NCI-H128 (cell line): Measurements from ENCODE around the gene ADAMTS16.

ENCODE experiments used
- DNase-seq: peaks from one replicate; lab custom pipeline; 2025; ENCODE audit not compliant: unreplicated experiment; lab: John Stamatoyannopoulos, UW

The ADAMTS16 gene

GRCh38 chr5:5220901-5221631, 80.9 kb downstream of the ADAMTS16 start:
- DNase-seq, result no peak

DNA sequence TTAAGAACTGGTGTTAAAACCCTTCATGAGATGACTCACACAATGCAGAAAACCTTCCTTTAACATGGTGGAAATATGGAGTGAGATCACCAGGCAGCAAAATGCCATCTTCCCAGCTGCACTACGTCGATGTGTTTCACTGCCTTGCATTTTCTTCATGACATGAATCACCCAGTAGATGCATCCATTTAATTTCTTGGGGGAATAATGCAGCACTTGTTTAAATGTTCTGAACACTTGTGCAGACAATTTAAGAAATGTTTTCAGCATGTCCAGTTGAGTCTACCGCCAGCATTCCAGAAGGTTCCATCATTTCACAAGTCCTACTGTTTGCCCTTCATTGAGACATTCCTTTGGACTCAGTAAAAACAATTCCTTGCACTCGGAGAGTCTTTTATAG, 81.6 kb downstream of the ADAMTS16 start:
- no peak for DNase-seq

DNA sequence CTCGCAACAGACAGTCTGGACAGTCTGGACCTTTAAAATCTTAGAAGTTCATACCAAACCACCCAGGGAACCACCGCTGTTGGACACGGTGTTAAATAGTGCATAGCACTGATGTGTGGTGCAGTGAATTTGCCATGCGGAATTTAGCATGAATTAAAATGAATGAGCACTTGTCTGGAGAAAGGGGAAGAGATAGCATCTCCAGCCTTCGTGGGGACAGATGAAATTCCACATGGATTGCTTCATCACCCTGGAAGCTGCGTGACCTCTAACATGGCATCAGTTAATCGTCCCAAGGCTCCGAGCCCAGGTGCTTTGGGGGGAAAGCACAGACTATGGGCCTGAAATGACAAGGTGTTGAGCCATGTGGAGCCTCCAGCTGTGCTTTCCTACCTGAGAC, 91.4 kb downstream of the ADAMTS16 start:
- DNase-seq, result no peak

DNA sequence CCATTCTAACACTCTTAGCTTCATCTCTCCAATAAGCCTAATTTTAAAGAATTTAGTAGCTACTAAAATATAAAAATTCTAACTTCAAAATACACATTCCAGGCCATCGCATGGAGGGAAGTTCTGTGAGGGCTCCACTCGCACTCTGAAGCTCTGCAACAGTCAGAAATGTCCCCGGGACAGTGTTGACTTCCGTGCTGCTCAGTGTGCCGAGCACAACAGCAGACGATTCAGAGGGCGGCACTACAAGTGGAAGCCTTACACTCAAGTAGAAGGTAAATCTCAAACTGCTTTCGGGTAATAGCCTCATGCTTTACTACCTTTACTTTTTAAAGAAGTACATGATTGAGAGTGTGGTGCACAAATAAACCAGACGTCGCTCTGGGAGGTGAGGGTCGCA, 94.8 kb downstream of the ADAMTS16 start:
- no peak for DNase-seq

- no peak for DNase-seq
Observed at GRCh38 chr5:5235685-5236084, 95.6 kb downstream of the ADAMTS16 start.

- DNase-seq, result no peak
Observed at GRCh38 chr5:5239191-5239590, 99.1 kb downstream of the ADAMTS16 start.

- DNase-seq, result no peak
Observed at GRCh38 chr5:5240234-5240633, 100.1 kb downstream of the ADAMTS16 start.

- DNase-seq, result no peak
Observed at GRCh38 chr5:5242056-5242455, 101.9 kb downstream of the ADAMTS16 start.

DNA sequence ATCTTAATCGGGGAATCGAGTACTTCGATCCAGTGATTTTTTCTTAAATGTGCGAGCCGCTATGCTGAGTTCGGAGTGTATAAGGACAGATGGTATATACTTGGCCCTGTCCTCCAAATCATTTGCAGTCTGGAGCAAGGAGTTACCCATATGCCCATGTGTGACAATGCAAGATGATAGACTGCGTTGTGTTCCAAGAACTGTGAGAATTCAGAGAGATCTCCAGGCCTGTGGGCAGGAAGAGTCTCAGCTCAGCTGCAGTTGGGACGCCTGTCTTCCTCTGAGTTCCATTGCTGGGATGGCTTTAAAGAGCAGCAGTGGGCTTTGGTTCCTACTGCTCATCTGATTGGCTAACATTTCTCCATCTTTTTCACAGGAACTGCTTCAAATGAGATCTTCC, 106.6 kb downstream of the ADAMTS16 start:
- no peak for DNase-seq

DNA sequence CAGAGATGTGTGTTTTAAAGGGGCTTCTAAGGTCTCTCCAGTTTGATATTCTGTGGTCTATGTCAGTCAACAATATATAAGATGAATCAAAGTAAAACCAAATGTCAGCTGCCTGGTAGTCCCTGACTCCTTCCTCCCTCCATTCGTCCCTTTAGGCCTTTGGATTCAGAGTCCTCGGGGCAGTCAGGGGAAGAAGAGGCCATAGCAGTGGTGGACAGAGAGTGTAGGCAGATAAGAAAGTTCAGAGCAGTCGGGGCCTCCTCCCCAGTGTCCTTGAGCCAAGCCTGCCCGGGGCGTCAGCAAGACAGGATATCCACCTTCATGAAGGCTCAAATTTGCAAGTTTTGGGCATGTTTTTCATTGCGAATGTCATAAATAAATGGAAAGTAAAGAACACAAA, 110.6 kb downstream of the ADAMTS16 start:
- no peak for DNase-seq

GRCh38 chr5:5252106-5252505, 112.0 kb downstream of the ADAMTS16 start:
- DNase-seq, result no peak

DNA sequence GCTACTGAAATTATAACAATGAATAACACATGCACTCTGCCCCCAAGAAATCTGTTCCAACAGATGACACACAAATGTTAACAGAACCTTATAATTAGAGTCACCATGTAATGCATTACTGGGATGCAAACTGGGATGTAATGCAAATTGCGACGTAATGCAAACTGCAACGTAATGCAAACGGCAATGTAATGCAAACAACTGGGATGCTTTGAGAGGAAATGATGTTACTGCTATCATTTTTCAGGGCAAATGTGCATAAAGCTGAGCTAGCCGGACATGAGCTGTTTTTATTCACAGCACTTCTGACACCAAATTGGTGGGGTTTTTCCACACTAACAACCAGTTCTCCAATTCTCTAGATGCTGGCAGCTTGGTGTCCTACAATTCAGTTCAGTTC, 117.2 kb downstream of the ADAMTS16 start:
- no peak for DNase-seq

GRCh38 chr5:5258564-5258963, 118.4 kb downstream of the ADAMTS16 start:
- DNase-seq, result no peak

DNA sequence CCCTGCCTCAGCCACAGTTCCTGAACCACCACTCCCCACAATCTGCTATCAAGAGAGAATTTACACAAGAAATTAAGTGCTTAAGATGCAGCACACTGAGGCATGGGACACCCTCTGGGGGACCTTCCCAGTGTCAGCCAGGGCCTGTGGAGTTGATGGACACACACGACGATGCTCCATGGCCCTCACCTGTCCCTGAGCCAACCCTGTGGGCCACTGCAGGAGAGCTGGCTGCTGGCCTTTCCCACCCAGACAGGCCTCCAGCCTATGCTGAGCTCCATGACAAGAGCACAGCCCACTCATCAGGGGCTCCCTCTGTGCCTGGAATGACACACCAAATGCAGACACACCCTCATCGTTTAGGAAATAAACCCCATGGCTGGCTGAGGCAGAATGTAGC, 124.6 kb downstream of the ADAMTS16 start:
- DNase-seq, result no peak

- DNase-seq, result no peak
Observed at GRCh38 chr5:5266297-5266696, 126.2 kb downstream of the ADAMTS16 start.

- DNase-seq, result no peak
Observed at GRCh38 chr5:5270161-5270560, 130.0 kb downstream of the ADAMTS16 start.

DNA sequence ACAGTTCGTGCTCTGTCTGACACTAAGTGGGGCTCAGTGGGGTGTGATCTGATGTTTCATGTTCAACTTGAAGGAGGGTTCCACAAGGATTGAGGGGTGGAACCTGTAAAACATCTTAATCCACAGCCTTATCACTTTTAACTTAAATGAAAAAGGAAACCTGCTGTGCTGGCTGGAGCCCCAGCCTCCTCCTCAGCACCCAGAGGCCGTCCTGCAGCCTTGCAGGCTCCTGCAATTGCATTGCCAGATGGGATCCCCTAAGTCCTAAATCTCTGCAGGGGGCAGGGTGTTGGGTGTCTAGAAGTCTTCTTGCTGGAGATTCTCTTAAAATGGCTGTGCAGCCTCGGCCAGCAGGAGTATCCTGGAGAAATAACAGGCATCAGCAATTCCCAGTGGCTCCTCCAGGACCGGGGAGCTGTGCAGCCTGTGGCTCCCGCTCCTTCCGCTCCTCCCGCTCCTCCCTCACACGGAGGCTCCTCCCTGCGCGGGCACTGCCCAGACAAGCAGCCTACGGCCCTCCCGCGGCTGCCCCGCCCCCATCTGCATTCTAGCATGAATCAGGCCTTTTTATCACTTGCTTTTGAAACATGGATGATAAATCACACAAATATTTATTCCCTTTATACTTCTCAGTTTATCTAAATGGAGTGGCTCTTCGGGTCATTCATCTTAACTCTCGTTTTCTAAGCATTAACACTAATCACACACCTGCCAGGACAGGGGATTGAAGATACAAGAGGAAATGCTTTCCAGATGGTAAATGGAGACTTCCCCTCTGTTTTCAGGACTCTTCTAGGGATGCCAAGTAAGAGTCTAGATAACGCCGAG, 131.0 kb downstream of the ADAMTS16 start:
- DNase-seq, result peak; percentile 73

DNA sequence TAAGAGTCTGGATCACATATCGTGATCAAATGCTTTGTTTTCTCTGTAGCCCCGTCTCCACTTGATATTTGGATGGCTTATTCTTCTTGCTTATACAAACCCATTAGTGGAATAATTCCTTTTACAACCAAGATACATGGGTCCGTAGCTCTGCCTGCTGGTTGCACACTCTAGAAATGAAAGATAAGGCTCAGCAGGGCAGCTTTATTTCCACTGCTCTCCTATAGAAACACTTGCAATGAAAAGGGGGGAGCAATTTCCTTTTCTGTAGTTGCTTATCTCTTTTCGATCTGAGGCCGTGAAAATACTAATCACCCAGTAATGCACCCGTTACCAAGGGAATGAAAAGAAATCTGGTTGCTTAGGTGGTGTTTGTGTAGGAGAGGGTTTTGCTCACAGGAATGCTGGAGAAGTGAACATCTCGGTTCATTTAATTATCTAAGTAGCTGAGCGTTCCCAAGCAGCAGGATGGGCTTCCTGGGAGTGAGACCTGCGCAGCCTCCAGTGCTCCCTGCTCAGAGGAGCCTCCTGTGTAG, 131.7 kb downstream of the ADAMTS16 start:
- no peak for DNase-seq

GRCh38 chr5:5273398-5273797, 133.3 kb downstream of the ADAMTS16 start:
- DNase-seq, result no peak

- DNase-seq, result no peak
Observed at GRCh38 chr5:5273976-5274375, 133.8 kb downstream of the ADAMTS16 start.

- no peak for DNase-seq
Observed at GRCh38 chr5:5275211-5275610, 135.1 kb downstream of the ADAMTS16 start.

GRCh38 chr5:5276430-5276829, 136.3 kb downstream of the ADAMTS16 start:
- DNase-seq, result no peak
